Muscle of leg (tissue), 11 donors: ENCODE results near the gene ENTREP1. TPM values are rescaled to one million over a fixed set of nuclear protein-coding genes. Genes with fewer than 3 reads are reported as not detected.
A peak's percentile ranks its signal among the peaks of the same experiment; 100 is the strongest.
"Not testable (repeated sequence)": the region's sequence is repeated elsewhere in the genome, so short reads cannot be mapped to it uniquely, and the experiment has no call there.

Source experiments
- DNase-seq: peaks from one replicate; pipeline ENCODE4 v3.0.0; 2013
- H3K27ac ChIP-seq: one replicate; pipeline ENCODE4 v1.5.1; 2013; ENCODE audit warnings: mild to moderate bottlenecking, low read length, control low read depth
- H3K27me3 ChIP-seq: one replicate; pipeline ENCODE4 v1.6.1; 2013; ENCODE audit warnings: low read length; ENCODE audit not compliant: control insufficient read depth, insufficient read depth
- H3K36me3 ChIP-seq: one replicate; pipeline ENCODE4 v1.6.1; 2013; ENCODE audit warnings: low read length; ENCODE audit not compliant: control insufficient read depth, insufficient read depth
- H3K4me1 ChIP-seq: one replicate; pipeline ENCODE4 v1.6.1; 2013; ENCODE audit warnings: low read length; ENCODE audit not compliant: control insufficient read depth, insufficient read depth
- H3K4me3 ChIP-seq: one replicate; pipeline ENCODE4 v1.5.1; 2013; ENCODE audit warnings: low read length, control low read depth
- H3K9me3 ChIP-seq: replicated peaks from 2 replicates; pipeline ENCODE4 v1.6.1; 2013; ENCODE audit warnings: low read depth, low read length; ENCODE audit not compliant: control insufficient read depth
- WGBS: methylation state at CpG from one replicate; pipeline ENCODE4 v1.1.5; 2013; ENCODE audit warnings: missing lambda C conversion rate; ENCODE audit not compliant: insufficient coverage; 5-methylcytosine and 5-hydroxymethylcytosine counted together
- polyA plus RNA-seq, 8 donors: library from polyadenylated mRNA; unstranded; fragments of 120-200 nt; gene quantifications; one replicate each; pipeline versions ENCODE4 v1.2.1 to v1.2.3, GENCODE V29; 2013; ENCODE audit warnings: inconsistent platforms in 1 of 8, low replicate concordance in 1 of 8; ENCODE audit not compliant: insufficient read length in 8 of 8, insufficient read depth in 1 of 8
- total RNA-seq: library from RNA; stranded (reverse); fragments of 120-200 nt; gene quantifications from one replicate; pipeline ENCODE4 v1.2.4, GENCODE V29; 2013

ENTREP1 gene
- total and polyA plus RNA-seq, 9 donors: 12.6 to 56.5 (median 30.1) TPM

DNA sequence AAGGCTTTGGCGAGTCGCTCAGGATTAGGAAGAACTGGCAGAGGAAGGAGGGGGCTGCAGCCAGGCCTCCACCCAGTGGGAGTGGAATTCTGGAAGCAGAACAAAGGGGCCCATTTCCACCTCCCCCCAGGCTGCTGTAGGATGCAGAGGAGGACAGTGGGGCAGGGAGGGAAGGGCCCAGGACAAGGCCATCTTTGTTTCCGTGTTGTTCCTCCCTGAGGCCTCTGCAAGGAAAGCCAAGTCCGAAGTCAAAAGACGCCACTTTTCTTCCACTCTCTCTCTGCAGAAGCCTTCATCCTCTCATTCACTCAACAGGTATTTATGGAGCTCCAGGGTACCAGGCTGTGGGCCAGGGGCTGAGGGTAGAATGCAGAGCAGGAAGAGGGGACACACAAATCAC lies 70.7 kb downstream of the ENTREP1 start:
- H3K4me1 ChIP-seq: peaks cover 26% of the 10 kb centered on the region
- WGBS: 90% methylated on average over 2 of the region's 5 CpGs
- no peak overlapping the region for H3K27ac ChIP-seq

DNA sequence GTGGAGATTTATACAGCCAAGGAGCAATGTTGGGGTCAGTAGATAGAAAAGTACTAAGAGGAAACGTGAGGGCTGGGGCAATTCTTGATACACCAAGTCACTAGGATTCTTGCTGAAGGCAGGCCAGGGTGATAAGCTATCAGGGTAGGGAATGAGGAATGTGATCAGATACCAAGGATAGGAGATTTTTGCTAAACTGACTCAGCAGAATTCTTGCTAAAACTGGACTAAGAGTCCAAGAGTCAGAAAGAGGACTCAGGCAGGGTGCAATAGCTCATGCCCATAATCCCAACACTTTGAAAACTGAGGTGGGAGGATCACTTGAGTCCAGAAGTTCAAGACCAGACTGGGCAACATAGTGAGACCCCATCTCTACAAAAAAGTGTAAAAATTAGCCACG lies 71.7 kb downstream of the ENTREP1 start:
- Histone ChIP-seq H3K4me1 (peaks cover 21% of the 10 kb centered on the region), H3K27me3 (no peaks in the 10 kb centered on the region), H3K9me3 (no peaks in the 10 kb centered on the region), H3K36me3 (peaks cover 6% of the 10 kb centered on the region), H3K4me3 (no peak overlapping the region), H3K27ac (no peak overlapping the region)
- DNase-seq: no peak
- WGBS: 73% methylated on average over 1 of the region's 2 CpGs

More for the DNA sequence above, 70.7 kb downstream of the ENTREP1 start:
- peaks cover 9% of the 10 kb centered on the region for H3K36me3 ChIP-seq
- H3K4me3 ChIP-seq: no peak overlapping the region
- DNase-seq: no peak
- H3K9me3 ChIP-seq: no peaks in the 10 kb centered on the region
- H3K27me3 ChIP-seq: no peaks in the 10 kb centered on the region

DNA sequence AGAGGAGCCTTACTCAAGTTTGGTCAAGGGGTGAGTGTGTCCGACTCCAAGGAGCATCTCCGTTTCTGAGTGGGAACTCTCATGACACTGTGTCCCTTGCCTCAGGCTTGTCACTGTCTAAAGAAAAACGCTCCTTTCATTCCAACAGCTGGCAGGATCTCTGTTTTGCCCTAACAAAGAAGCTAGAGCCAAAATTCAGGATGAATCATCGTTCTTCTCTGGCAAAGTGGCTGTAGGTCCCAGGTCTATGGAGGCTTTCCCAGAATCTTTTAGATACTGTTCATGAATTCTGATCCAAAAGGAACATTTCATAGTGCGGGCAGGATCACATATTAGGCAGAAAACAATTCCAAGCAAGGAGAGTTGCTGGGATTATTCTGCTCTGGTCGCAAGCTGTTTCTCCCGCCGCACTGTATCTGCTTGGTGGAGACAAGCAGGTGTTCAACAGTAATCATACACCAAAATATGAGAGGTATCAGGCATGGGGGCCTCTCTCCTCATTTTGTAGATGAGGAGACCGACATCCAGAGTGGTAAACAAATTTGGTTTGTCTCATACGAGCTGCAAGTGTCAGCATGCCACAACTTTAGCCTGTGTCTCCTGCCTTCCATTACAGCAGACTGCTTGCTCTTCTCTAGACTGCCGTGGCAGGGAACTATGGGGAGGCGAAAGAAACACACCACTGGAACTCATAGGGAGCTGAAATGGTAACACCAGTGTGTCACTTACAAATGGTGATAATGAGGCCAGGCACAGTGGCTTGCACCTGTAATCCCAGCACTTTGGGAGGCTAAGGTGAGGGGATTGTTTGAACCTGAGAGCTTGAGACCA lies 72.6 kb downstream of the ENTREP1 start:
- Histone ChIP-seq H3K4me1 (peaks cover 13% of the 10 kb centered on the region), H3K27ac (peak overlapping the region; percentile 31), H3K4me3 (no peak overlapping the region), H3K36me3 (peaks cover 5% of the 10 kb centered on the region), H3K27me3 (no peaks in the 10 kb centered on the region), H3K9me3 (no peaks in the 10 kb centered on the region)
- no peak for DNase-seq
- 42% methylated on average over 4 of the region's 12 CpGs for WGBS

DNA sequence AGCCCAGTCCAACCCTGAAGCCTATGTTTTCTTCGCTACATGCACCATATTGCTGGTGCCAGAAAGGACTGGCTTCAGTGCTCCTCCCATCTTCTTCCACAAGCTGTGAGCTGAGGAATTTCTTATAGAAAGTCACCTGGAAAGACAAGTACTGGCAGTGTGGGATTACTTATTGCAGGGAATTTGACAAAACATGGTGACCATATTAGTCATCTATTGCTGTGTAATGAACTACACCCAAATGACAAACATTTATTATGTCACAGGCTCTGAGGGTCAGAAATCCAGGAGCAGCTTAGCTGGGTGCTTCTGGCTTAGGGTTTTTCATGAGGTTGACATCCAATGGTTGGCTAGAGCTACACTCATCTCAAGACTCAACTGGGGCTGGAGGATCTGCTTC lies 75.5 kb downstream of the ENTREP1 start:
- H3K4me3 ChIP-seq: no peak overlapping the region
- no peaks in the 10 kb centered on the region for H3K9me3 ChIP-seq
- WGBS: no CpG with 5 or more reads among the region's 1 CpG
- no peaks in the 10 kb centered on the region for H3K36me3 ChIP-seq
- peaks cover 7% of the 10 kb centered on the region for H3K4me1 ChIP-seq
- H3K27ac ChIP-seq: no peak overlapping the region
- DNase-seq: no peak
- no peaks in the 10 kb centered on the region for H3K27me3 ChIP-seq

DNA sequence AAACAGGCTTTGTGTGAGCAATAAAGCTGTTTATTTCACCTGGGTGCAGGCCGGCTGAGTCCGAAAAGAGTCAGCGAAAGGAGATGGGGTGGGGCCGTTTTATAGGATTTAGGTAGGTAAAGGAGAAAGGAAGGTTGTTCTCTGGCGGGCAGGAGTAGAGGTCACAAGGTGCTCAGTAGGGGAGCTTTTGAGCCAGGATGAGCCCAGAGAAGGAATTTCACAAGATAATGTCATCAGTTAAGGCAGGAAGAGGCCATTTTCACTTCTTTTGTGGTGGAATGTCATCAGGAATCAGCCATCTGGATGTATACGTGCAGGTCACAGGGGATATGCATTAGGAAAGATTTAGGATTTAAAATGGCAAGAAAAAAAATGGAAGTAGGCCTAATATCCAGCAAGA lies 84.9 kb downstream of the ENTREP1 start:
- not testable (repeated sequence) for H3K4me1 ChIP-seq, H3K4me3 ChIP-seq, DNase-seq, H3K9me3 ChIP-seq, H3K27ac ChIP-seq, H3K36me3 ChIP-seq, H3K27me3 ChIP-seq
- WGBS: 61% methylated on average over 6 of the region's 6 CpGs

DNA sequence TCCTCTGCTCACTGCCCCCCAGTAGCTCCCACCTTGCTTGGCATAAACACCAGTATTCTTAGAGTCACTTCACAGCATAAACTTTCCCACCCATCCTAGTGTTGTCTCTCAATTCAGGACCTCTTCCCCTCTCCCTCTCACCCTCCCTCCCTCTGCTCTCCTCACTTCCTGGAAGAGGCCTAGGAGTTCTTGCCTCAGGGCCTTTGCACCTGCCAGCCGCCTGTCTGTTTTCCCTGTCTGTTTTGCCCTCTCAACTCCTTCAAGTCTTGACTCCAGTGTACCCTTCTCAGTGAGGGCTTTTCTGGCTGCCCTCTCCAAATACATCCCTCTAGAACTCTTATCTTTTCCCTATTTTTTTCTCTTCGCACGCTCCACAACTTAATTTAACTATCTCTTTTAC lies 86.2 kb downstream of the ENTREP1 start:
- Histone ChIP-seq H3K4me1 (peaks cover 5% of the 10 kb centered on the region), H3K9me3 (no peaks in the 10 kb centered on the region), H3K27me3 (no peaks in the 10 kb centered on the region), H3K36me3 (no peaks in the 10 kb centered on the region), H3K27ac (no peak overlapping the region), H3K4me3 (no peak overlapping the region)
- WGBS: 100% methylated on average over 1 of the region's 3 CpGs
- no peak for DNase-seq

DNA sequence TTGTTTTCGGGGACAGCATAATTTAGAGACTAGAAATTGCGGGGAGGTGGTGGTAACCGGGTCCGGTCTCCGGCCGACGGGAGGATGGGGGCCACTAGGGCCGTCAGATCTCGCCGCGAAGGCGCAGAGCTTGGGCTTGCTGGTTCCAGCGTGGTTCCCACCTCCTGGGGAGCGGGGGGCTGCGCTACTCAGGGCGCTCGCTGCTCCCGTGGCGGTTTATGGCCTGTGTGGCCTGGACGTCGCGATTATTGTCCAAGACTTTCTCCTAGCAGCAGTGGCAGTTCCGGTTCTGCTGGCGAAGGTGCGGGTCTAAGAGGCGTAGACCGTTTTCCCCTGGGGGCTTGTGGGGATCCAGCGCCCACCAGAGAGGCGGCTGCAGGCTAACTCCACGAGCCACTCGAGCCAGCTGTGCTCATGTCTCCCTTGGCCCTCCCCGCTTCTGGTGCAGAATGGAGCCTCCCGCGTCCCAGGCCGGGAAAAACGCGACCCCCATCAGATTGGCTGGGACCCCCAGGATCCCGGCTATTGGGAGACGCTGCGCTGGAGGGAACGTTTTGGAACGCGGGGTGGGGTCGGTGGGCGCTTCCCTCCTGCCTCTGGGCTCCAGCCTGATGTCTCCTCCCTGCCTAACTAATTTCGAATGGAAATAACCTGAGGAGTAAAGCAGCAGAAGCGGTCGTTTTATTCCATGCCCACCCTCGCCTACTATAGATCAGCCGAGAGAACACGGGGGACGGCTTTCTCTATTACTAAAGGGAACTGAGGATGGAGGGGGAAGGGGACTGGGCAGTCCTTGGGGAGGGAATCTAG lies 87.1 kb downstream of the ENTREP1 start:
- no peak overlapping the region for H3K27ac ChIP-seq
- no peaks in the 10 kb centered on the region for H3K36me3 ChIP-seq
- H3K4me1 ChIP-seq: peaks cover 5% of the 10 kb centered on the region
- no peak overlapping the region for H3K4me3 ChIP-seq
- 53% methylated on average over 44 of the region's 52 CpGs for WGBS
- no peaks in the 10 kb centered on the region for H3K27me3 ChIP-seq
- no peaks in the 10 kb centered on the region for H3K9me3 ChIP-seq
- no peak for DNase-seq

DNA sequence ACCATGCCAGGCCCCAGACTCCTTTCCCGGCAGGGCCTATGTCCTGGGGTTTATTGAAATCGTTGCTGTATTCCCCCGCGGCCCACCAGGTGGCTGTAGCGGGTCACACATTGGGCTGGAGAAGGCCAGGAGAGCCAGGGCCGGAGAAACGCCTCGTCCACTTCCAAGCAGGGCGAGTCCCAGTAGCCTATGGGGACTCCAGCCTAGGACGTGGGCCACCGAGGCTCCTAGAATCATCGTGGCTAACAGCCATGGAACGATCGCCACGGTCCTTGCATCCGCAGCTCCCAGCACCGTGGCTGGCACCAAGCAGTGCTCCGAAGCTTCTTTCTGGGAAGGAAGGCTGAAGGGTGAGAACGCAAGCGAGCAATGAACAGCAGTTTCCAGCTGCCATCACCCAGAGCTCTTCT lies 87.7 kb downstream of the ENTREP1 start:
- H3K27ac ChIP-seq: no peak overlapping the region
- H3K4me3 ChIP-seq: peak overlapping the region; percentile 5
- 3% methylated on average over 12 of the region's 20 CpGs for WGBS
- peaks cover 5% of the 10 kb centered on the region for H3K4me1 ChIP-seq
- no peaks in the 10 kb centered on the region for H3K9me3 ChIP-seq
- DNase-seq: peak; percentile 64
- H3K27me3 ChIP-seq: no peaks in the 10 kb centered on the region
- no peaks in the 10 kb centered on the region for H3K36me3 ChIP-seq

DNA sequence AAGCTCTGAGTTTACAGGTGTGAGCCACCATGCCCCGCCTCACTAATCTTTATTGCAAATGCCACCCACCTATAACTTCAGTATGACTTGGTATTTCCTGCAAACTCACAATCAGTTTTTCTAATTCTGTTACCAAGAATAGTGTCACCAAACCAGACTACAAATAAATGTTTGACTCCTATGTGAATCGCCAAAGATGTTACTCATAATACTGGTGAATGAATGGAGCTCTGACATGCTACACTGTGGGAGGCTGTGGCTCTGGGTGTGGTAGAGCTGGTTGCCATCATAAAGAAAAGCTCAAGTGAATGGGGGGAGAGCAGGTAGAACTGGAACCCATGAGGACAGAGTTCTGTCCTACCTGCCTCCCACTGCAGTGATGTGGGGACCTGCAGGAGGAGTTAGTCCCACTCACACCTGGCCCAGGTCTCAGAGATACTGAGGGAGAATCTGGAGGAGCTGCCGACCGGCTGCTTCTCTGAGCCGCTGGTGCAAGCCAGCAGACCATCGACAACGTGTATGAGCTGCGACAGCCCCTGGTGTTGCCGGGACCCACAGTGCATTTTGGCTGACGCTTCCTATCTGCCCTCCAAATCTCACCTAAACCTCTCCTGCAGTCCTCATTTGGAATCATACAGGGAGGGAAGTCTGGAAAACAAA lies 95.7 kb downstream of the ENTREP1 start:
- 86% methylated on average over 4 of the region's 10 CpGs for WGBS
- no peak for DNase-seq

More for the DNA sequence above, 95.7 kb downstream of the ENTREP1 start:
- Histone ChIP-seq H3K36me3 (no peaks in the 10 kb centered on the region), H3K27ac (no peak overlapping the region), H3K4me1 (peaks cover 3% of the 10 kb centered on the region), H3K4me3 (no peak overlapping the region), H3K27me3 (no peaks in the 10 kb centered on the region), H3K9me3 (no peaks in the 10 kb centered on the region)
